ENCODE measurements around the gene SKI. TPM values are rescaled to one million over a fixed set of nuclear protein-coding genes. Genes with fewer than 3 reads are reported as not detected.
"Not testable (repeated sequence)": the region's sequence is repeated elsewhere in the genome, so short reads cannot be mapped to it uniquely, and the experiment has no call there.

SKI gene
- total RNA-seq, 3 donors from 2014 or later = 26.8 to 86.6 (median 29.0) TPM

- Histone ChIP-seq H3K9me3 (no peaks in the 10 kb centered on the region), H3K4me1 (ENCODE audit: low read depth) (peaks cover 42% of the 10 kb centered on the region), H3K4me3 (no peak overlapping the region), H3K36me3 (ENCODE audit: low read depth) (no peaks in the 10 kb centered on the region)
- DNase-seq (no peak), ATAC-seq (no peak)
- intact Hi-C loops (cut with DNase I, micrococcal nuclease) = no loop called here
- no peak for TF ChIP-seq CTCF (IDR thresholded peaks at IDR 0.05)
Measured at GRCh38 chr1:2241820-2242219, 13.7 kb downstream of the SKI start.

DNA sequence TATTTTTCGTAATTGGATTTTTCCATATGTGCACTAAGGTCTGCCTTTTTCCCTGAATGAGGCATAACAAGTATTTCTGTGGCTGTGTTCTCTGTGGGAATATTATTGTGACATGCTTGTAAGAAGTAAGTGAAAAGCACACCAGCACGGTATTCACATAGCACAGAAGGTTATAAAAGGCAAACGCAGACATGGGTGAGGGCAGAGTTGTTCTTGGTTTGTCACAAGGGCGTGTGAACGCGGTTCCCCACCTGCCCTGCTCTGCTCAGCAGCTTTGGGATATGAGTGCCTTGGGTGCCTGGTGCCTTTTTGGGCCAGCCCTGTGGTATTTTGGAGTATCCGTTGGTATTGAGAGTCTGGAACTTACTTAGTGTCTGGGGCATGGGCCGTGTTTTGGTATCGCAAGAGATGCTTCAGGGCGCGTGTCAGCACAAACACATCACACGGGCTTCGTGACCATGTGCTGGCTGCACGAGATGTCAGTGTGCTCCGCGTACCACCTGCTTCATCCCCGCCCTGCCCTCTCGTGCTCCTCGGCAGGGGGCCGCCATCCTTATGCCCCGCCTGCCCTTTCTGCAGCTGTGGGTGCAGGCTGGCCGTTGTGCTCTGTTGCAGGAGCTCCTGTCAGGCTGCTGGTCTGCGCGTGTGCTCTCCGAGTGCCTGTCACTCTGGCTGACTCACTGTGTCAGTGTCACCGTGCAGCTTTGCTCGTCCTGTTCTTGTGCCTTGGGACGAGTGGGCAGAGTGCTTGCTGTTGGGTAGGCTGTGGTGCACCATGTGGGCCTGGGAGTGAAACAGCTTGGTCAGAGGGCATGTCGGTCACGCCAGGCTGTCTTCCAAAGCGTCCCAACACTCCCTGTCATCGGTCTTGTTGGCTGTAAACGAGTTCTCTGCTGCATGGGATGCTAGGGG, 15.0 kb downstream of the SKI start:
- intact Hi-C loops (cut with DNase I, micrococcal nuclease) = no loop called here
- H3K4me3 ChIP-seq = no peak overlapping the region
- DNase-seq (peak in 1 of 3 donors; percentile 21), ATAC-seq (no peak)
- no peaks in the 10 kb centered on the region for H3K9me3 ChIP-seq
- H3K4me1 ChIP-seq (ENCODE audit: low read depth) = peaks cover 47% of the 10 kb centered on the region
- no peak for TF ChIP-seq CTCF (IDR thresholded peaks at IDR 0.05)
- no peaks in the 10 kb centered on the region for H3K36me3 ChIP-seq (ENCODE audit: low read depth)

GRCh38 chr1:2247045-2247394, 18.9 kb downstream of the SKI start:
- intact Hi-C loops (cut with DNase I, micrococcal nuclease); ATAC-seq; H3K9me3 ChIP-seq; H3K36me3 ChIP-seq (ENCODE audit: low read depth); DNase-seq; H3K4me3 ChIP-seq: not testable (repeated sequence)
- H3K4me1 ChIP-seq (ENCODE audit: low read depth) = peaks cover 58% of the 10 kb centered on the region

GRCh38 chr1:2247760-2248126, 19.6 kb downstream of the SKI start:
- TF ChIP-seq CTCF (IDR thresholded peaks at IDR 0.05) = no peak
- Histone ChIP-seq H3K9me3 (no peaks in the 10 kb centered on the region), H3K4me1 (ENCODE audit: low read depth) (peaks cover 58% of the 10 kb centered on the region), H3K4me3 (no peak overlapping the region), H3K36me3 (ENCODE audit: low read depth) (no peaks in the 10 kb centered on the region)
- ATAC-seq = no peak
- peak in 1 of 3 donors; percentile 35 for DNase-seq
- intact Hi-C loops (cut with DNase I, micrococcal nuclease) = no loop called here

GRCh38 chr1:2248127-2248826, 20.2 kb downstream of the SKI start:
- DNase-seq (peak; percentile 78 to 85 (median 82)), ATAC-seq (peak; percentile 92)
- no peak for TF ChIP-seq CTCF (IDR thresholded peaks at IDR 0.05)
- no peak overlapping the region for H3K4me3 ChIP-seq
- intact Hi-C loops (cut with DNase I, micrococcal nuclease) = no loop called here
- no peaks in the 10 kb centered on the region for H3K9me3 ChIP-seq
- H3K36me3 ChIP-seq (ENCODE audit: low read depth) = no peaks in the 10 kb centered on the region
- H3K4me1 ChIP-seq (ENCODE audit: low read depth) = peaks cover 58% of the 10 kb centered on the region

Measured in mucosa of descending colon (tissue), 3 donors.